Panc1 (cell line): ENCODE data around the gene FAM114A2. TPM values are rescaled to one million over a fixed set of nuclear protein-coding genes. Genes with fewer than 3 reads are reported as not detected.

Source experiments
- ATAC-seq: fragments of 200-7000 bp; cut with Tn5 transposase; 2 replicates; pipeline ENCODE4 v1.9.1; 2020; ENCODE audit warnings: mild to moderate bottlenecking, moderate library complexity
- BruUV-seq: library from RNA; stranded (reverse); fragments of 400-500 nt; replicated peaks from 2 replicates; lab custom pipeline; 2021; lab: Mats Ljungman, UMichigan
- CTCF ChIA-PET: fragments of 300-600 bp; sonication (Branson Sonifier 250); formaldehyde crosslinking; loops from one replicate; lab custom pipeline; 2022; ENCODE audit warnings: antibody characterized with exemption; lab: Charles Lee
- POLR2A ChIA-PET: fragments of 300-600 bp; sonication (Branson Sonifier 250); formaldehyde crosslinking; loops from one replicate; lab custom pipeline; 2022; ENCODE audit warnings: antibody characterized with exemption; lab: Charles Lee
- DNase-seq: peaks from one replicate; pipeline ENCODE4 v3.0.0-alpha.2; 2010; ENCODE audit warnings: low read depth, low spot score
- H3K27ac ChIP-seq: 2 replicates; pipeline ENCODE4 v1.5.1; 2011; ENCODE audit warnings: mild to moderate bottlenecking, low read length, inconsistent platforms
- H3K27me3 ChIP-seq: fragments of 200-500 bp; sonication (Bioruptor generic); 2 replicates; pipeline ENCODE4 v1.6.0; 2014; ENCODE audit warnings: low read length, inconsistent platforms; ENCODE audit not compliant: control insufficient read depth, insufficient read depth
- H3K36me3 ChIP-seq: fragments of 200-500 bp; sonication (Bioruptor generic); 2 replicates; pipeline ENCODE4 v1.5.1; 2014; ENCODE audit warnings: inconsistent platforms, mild to moderate bottlenecking, low read length, moderate library complexity; ENCODE audit not compliant: control insufficient read depth, insufficient read depth
- H3K4me1 ChIP-seq: 2 replicates; pipeline ENCODE4 v1.5.1; 2011; ENCODE audit warnings: inconsistent platforms, mild to moderate bottlenecking, low read length, moderate library complexity; ENCODE audit not compliant: control insufficient read depth, insufficient read depth
- H3K4me3 ChIP-seq, 2 experiments: 2 replicates each; pipeline ENCODE4 v1.5.1; 2011 to 2012; ENCODE audit warnings: low read depth in 2 of 2, low read length in 2 of 2, mild to moderate bottlenecking in 2 of 2, inconsistent platforms in 1 of 2, moderate library complexity in 1 of 2
- H3K9me3 ChIP-seq: fragments of 200-500 bp; sonication (Bioruptor generic); 2 replicates; pipeline ENCODE4 v1.5.1; 2014; ENCODE audit warnings: low read depth, mild to moderate bottlenecking, inconsistent platforms, low read length, moderate library complexity; ENCODE audit not compliant: control insufficient read depth, insufficient read depth
- POLR2AphosphoS5 ChIP-seq: IDR thresholded peaks from 2 replicates; pipeline ENCODE4 v1.6.1; 2012; ENCODE audit warnings: mild to moderate bottlenecking, low read depth, low read length, moderate library complexity
- SIN3A ChIP-seq: IDR thresholded peaks from 2 replicates; pipeline ENCODE4 v1.6.1; 2012; ENCODE audit warnings: low read depth, mild to moderate bottlenecking, low read length, moderate library complexity, borderline replicate concordance; ENCODE audit not compliant: insufficient read depth
- TCF7L2 ChIP-seq: IDR thresholded peaks from 2 replicates; pipeline ENCODE4 v1.6.1; 2011; ENCODE audit warnings: mild to moderate bottlenecking, low read depth, low read length, inconsistent platforms
- in situ Hi-C: cut with HindIII; loops from 2 replicates; pipeline ENCODE4 v1.10.0; 2016; ENCODE audit warnings: low sequenced_read_pairs, low pct_unique_long_range_greater_than_20kb
- intact Hi-C: fragments of 100-400 bp; cut with micrococcal nuclease; formaldehyde crosslinking; loops from one replicate; pipeline ENCODE4 v1.10.0; 2022; ENCODE audit not compliant: unreplicated experiment
- total RNA-seq: library from RNA; stranded (reverse); gene quantifications from one replicate; pipeline ENCODE4 v1.2.1, GENCODE V29; 2021; ENCODE audit not compliant: unreplicated experiment
- TF ChIP-seq, protein P1 (sequence below): fragments of 450-650 bp; IDR thresholded peaks from 2 replicates; pipeline ENCODE4 v1.5.1; 2017; ENCODE audit warnings: mild to moderate bottlenecking
- TF ChIP-seq, protein P2 (sequence below), 2 experiments: IDR thresholded peaks; 2 replicates each; pipeline ENCODE4 v1.6.1; 2011 to 2012; ENCODE audit warnings: low read depth in 2 of 2, control low read depth in 1 of 2, low read length in 1 of 2, mild to moderate bottlenecking in 1 of 2, moderate library complexity in 1 of 2; ENCODE audit not compliant: insufficient read depth in 1 of 2

The FAM114A2 gene
- total RNA-seq, 1 experiment from 2014 or later, result 20.7 TPM

DNA sequence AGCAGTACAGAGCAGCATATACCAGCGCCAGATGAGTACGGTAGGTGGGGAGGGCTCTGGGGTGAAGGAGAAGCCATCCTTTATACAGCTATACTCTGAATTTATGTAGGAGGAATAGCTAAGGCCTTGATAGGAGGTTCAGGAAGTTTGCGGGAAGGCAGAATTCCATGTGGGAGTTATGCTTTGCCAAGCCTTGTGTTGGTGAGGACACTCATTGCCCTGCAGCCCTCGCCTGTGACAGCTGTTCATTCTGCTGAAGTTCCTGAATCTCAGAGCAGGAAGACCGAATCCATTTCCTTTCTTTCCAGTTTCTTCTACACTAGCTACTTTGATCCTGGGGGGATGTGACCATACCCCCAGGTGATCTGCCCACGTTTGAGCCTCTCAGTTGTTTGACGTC, 7.8 kb upstream of the FAM114A2 start:
- no TSS peak for BruUV-seq
- ATAC-seq, result no peak
- no peak for DNase-seq
- TF ChIP-seq, protein P1, sequence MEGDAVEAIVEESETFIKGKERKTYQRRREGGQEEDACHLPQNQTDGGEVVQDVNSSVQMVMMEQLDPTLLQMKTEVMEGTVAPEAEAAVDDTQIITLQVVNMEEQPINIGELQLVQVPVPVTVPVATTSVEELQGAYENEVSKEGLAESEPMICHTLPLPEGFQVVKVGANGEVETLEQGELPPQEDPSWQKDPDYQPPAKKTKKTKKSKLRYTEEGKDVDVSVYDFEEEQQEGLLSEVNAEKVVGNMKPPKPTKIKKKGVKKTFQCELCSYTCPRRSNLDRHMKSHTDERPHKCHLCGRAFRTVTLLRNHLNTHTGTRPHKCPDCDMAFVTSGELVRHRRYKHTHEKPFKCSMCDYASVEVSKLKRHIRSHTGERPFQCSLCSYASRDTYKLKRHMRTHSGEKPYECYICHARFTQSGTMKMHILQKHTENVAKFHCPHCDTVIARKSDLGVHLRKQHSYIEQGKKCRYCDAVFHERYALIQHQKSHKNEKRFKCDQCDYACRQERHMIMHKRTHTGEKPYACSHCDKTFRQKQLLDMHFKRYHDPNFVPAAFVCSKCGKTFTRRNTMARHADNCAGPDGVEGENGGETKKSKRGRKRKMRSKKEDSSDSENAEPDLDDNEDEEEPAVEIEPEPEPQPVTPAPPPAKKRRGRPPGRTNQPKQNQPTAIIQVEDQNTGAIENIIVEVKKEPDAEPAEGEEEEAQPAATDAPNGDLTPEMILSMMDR, result no peak
- no peak for TF ChIP-seq TCF7L2
- no peak for TF ChIP-seq POLR2AphosphoS5
- no peak for TF ChIP-seq SIN3A
- TF ChIP-seq, protein P2, sequence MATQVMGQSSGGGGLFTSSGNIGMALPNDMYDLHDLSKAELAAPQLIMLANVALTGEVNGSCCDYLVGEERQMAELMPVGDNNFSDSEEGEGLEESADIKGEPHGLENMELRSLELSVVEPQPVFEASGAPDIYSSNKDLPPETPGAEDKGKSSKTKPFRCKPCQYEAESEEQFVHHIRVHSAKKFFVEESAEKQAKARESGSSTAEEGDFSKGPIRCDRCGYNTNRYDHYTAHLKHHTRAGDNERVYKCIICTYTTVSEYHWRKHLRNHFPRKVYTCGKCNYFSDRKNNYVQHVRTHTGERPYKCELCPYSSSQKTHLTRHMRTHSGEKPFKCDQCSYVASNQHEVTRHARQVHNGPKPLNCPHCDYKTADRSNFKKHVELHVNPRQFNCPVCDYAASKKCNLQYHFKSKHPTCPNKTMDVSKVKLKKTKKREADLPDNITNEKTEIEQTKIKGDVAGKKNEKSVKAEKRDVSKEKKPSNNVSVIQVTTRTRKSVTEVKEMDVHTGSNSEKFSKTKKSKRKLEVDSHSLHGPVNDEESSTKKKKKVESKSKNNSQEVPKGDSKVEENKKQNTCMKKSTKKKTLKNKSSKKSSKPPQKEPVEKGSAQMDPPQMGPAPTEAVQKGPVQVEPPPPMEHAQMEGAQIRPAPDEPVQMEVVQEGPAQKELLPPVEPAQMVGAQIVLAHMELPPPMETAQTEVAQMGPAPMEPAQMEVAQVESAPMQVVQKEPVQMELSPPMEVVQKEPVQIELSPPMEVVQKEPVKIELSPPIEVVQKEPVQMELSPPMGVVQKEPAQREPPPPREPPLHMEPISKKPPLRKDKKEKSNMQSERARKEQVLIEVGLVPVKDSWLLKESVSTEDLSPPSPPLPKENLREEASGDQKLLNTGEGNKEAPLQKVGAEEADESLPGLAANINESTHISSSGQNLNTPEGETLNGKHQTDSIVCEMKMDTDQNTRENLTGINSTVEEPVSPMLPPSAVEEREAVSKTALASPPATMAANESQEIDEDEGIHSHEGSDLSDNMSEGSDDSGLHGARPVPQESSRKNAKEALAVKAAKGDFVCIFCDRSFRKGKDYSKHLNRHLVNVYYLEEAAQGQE (IDR thresholded peaks at IDR 0.05; ENCODE audit: insufficient read depth in 1 of 2, low read depth in 2 of 2, low read length in 1 of 2), result no peak
- Histone ChIP-seq H3K27ac (no peak overlapping the region), H3K27me3 (no peaks in the 10 kb centered on the region), H3K4me3 (no peak overlapping the region), H3K4me1 (no peaks in the 10 kb centered on the region), H3K9me3 (no peaks in the 10 kb centered on the region), H3K36me3 (peaks cover 3% of the 10 kb centered on the region; the same call in 1 of the 2 replicates)
- intact Hi-C loops (no loop called here), in situ Hi-C loops (no loop called here)
- ChIA-PET POLR2A (no interaction called here), CTCF (no interaction called here)

DNA sequence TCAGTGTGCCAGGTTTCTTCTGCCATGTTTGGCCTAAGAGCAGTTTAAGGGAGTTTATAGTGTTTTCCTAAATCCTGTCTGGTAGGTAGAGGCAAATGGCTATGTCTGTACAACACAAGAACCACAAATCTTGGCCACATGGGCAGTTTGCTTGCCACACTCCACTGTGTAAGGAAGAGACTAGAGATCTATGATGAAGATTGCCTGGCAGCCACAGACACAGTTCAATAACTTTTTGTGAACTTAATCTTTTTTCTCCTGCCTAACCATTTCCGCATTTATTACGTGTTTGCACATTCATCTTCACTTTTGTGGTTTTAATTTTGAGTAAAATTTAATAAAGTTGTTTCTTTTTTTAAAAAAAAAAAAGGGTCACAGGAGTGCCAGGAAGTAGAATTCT, 5.9 kb upstream of the FAM114A2 start:
- Histone ChIP-seq H3K9me3 (no peaks in the 10 kb centered on the region), H3K4me3 (no peak overlapping the region), H3K27ac (no peak overlapping the region), H3K27me3 (no peaks in the 10 kb centered on the region), H3K36me3 (no peaks in the 10 kb centered on the region; the same call in 1 of the 2 replicates), H3K4me1 (peaks cover 5% of the 10 kb centered on the region)
- BruUV-seq, result no TSS peak
- TF ChIP-seq POLR2AphosphoS5, result no peak
- TF ChIP-seq, protein P1, result no peak
- TF ChIP-seq, protein P2 (IDR thresholded peaks at IDR 0.05; ENCODE audit: insufficient read depth in 1 of 2, low read depth in 2 of 2, low read length in 1 of 2), result no peak
- TF ChIP-seq SIN3A, result no peak
- TF ChIP-seq TCF7L2, result no peak
- DNase-seq (no peak), ATAC-seq (no peak)
- POLR2A ChIA-PET, result interaction anchor here (0.6 to 0.7 kb wide), 2 partner anchors 11 to 117 kb away, joined by 5 to 8 read pairs; no protein-coding TSS in a partner anchor
- CTCF ChIA-PET, result interaction anchor here (0.6 kb wide), 1 partner anchor 500 kb away, joined by 4 read pairs; no protein-coding TSS in a partner anchor
- in situ Hi-C loops (no loop called here), intact Hi-C loops (no loop called here)
